Stimulated activated CD8-positive, alpha-beta memory T cell treated with anti-CD3 and anti-CD28 coated beads, Interleukin-7, amount 100 ng/mL, for 1 hour (primary cell): ENCODE measurements around the gene PRDM1.
"Not testable (repeated sequence)": the region's sequence is repeated elsewhere in the genome, so short reads cannot be mapped to it uniquely, and the experiment has no call there.

Experiments
- DNase-seq, 2 donors: peaks; one replicate each; pipeline ENCODE4 v3.0.0-alpha.2; 2020; ENCODE audit warnings: low read depth in 2 of 2

Gene PRDM1

GRCh38 chr6:106136845-106137244, 50.7 kb downstream of the PRDM1 start:
- DNase-seq = no peak

GRCh38 chr6:106138151-106138550, 52.0 kb downstream of the PRDM1 start:
- DNase-seq = no peak

- DNase-seq = no peak
These were observed 55.5 kb downstream of the PRDM1 start for GRCh38 chr6:106141441-106142237.

- no peak for DNase-seq
These were observed 56.8 kb downstream of the PRDM1 start for GRCh38 chr6:106142876-106143431.

- no peak for DNase-seq
These were observed 57.5 kb downstream of the PRDM1 start for GRCh38 chr6:106143665-106144064.

- DNase-seq = no peak
These were observed 59.0 kb downstream of the PRDM1 start for GRCh38 chr6:106145144-106145543.

GRCh38 chr6:106145741-106146227, 59.6 kb downstream of the PRDM1 start:
- no peak for DNase-seq

- DNase-seq = no peak
These were observed 60.8 kb downstream of the PRDM1 start for GRCh38 chr6:106146852-106147351.

GRCh38 chr6:106147476-106147875, 61.3 kb downstream of the PRDM1 start:
- no peak for DNase-seq

GRCh38 chr6:106149472-106150069, 63.4 kb downstream of the PRDM1 start:
- DNase-seq = no peak

GRCh38 chr6:106152476-106152875, 66.3 kb downstream of the PRDM1 start:
- not testable (repeated sequence) for DNase-seq

GRCh38 chr6:106152952-106153351, 66.8 kb downstream of the PRDM1 start:
- DNase-seq = no peak

GRCh38 chr6:106154326-106154725, 68.2 kb downstream of the PRDM1 start:
- DNase-seq = no peak

GRCh38 chr6:106155219-106155830, 69.2 kb downstream of the PRDM1 start:
- DNase-seq = no peak

- DNase-seq = no peak
These were observed 70.3 kb downstream of the PRDM1 start for GRCh38 chr6:106156413-106156812.

GRCh38 chr6:106156863-106157262, 70.7 kb downstream of the PRDM1 start:
- no peak for DNase-seq

- no peak for DNase-seq
These were observed 72.7 kb downstream of the PRDM1 start for GRCh38 chr6:106158816-106159215.
